ENCODE data around the gene DBN1. TPM values are rescaled to one million over a fixed set of nuclear protein-coding genes. Genes with fewer than 3 reads are reported as not detected.
A peak's percentile ranks its signal among the peaks of the same experiment; 100 is the strongest.

Gene DBN1
- total and polyA plus RNA-seq, 9 of the 15 experiments (the other 6 are each of a cell fraction or from before 2014, with no cell fraction given), result 0.25 to 87.2 (median 27.9) TPM

GRCh38 chr5:177439518-177440053 is 33.8 kb downstream of the DBN1 start (continued):
- no peak for TF ChIP-seq BCLAF1 (IDR thresholded peaks at IDR 0.05; ENCODE audit: borderline replicate concordance in 1 of 2, control insufficient read depth in 1 of 2, low read depth in 2 of 2, low read length in 1 of 2)
- TF ChIP-seq PHF8 (IDR thresholded peaks at IDR 0.05; ENCODE audit: borderline replicate concordance, low read length), result no peak
- no peak for TF ChIP-seq BCL6 (CRISPR knock-in tag; IDR thresholded peaks at IDR 0.05)
- TF ChIP-seq JUND (IDR thresholded peaks at IDR 0.05; ENCODE audit: borderline replicate concordance, low read depth, low read length), result no peak
- TF ChIP-seq JUND (tag; IDR thresholded peaks at IDR 0.05; ENCODE audit: borderline replicate concordance, low read depth, low read length), result no peak
- peak; percentile 26; the same call in 1 of the 2 replicates for TF ChIP-seq POLR2G (IDR thresholded peaks at IDR 0.05; ENCODE audit: low read depth, low read length)
- TF ChIP-seq ZNF347 (CRISPR knock-in tag; IDR thresholded peaks at IDR 0.05; ENCODE audit: low read depth), result no peak
- TF ChIP-seq ARID4B (CRISPR knock-in tag; IDR thresholded peaks at IDR 0.05), result no peak
- no peak for TF ChIP-seq PHB2 (IDR thresholded peaks at IDR 0.05; ENCODE audit: low read depth)
- no peak for TF ChIP-seq ZBTB12 (CRISPR knock-in tag; IDR thresholded peaks at IDR 0.05)
- no peak for TF ChIP-seq TAF1 (IDR thresholded peaks at IDR 0.05; ENCODE audit: control insufficient read depth, extremely low read depth, insufficient read depth, low read length, severe bottlenecking)
- no peak for TF ChIP-seq SMARCB1 (IDR thresholded peaks at IDR 0.05; ENCODE audit: insufficient read length, low read depth)
- TF ChIP-seq ZNF143 (CRISPR knock-in tag; IDR thresholded peaks at IDR 0.05), result no peak
- no peak for TF ChIP-seq NBN (IDR thresholded peaks at IDR 0.05; ENCODE audit: low read depth)
- no peak for TF ChIP-seq E2F4 (CRISPR knock-in tag; IDR thresholded peaks at IDR 0.05; ENCODE audit: low read depth)
- 0 out of 2 replicates have a peak, but pooled peaks have one; percentile 28 for TF ChIP-seq THRB (CRISPR knock-in tag; conservative IDR thresholded peaks at IDR 0.05)

Measured in K562 (cell line).